DMS153 (cell line): ENCODE measurements around the gene NR2E1.

ENCODE experiments used
- DNase-seq: peaks from one replicate; lab custom pipeline; 2025; lab: John Stamatoyannopoulos, UW

Gene NR2E1

GRCh38 chr6:108171291-108171917 lies 5.6 kb downstream of the NR2E1 start:
- no peak for DNase-seq

- DNase-seq = no peak
Measured at GRCh38 chr6:108171918-108172516, 6.2 kb downstream of the NR2E1 start.

- DNase-seq = no peak
Measured at GRCh38 chr6:108174371-108175175, 8.8 kb downstream of the NR2E1 start.

- DNase-seq = no peak
Measured at GRCh38 chr6:108175176-108175591, 9.4 kb downstream of the NR2E1 start.

GRCh38 chr6:108175592-108176279 lies 9.9 kb downstream of the NR2E1 start:
- peak; percentile 6 for DNase-seq

GRCh38 chr6:108176281-108177089 lies 10.7 kb downstream of the NR2E1 start:
- DNase-seq = no peak

- DNase-seq = no peak
Measured at GRCh38 chr6:108179741-108180140, 13.9 kb downstream of the NR2E1 start.

GRCh38 chr6:108180266-108180665 lies 14.4 kb downstream of the NR2E1 start:
- DNase-seq = no peak

GRCh38 chr6:108180776-108181175 lies 15.0 kb downstream of the NR2E1 start:
- DNase-seq = no peak

- no peak for DNase-seq
Measured at GRCh38 chr6:108186226-108186625, 20.4 kb downstream of the NR2E1 start.

- no peak for DNase-seq
Measured at GRCh38 chr6:108187519-108187918, 21.7 kb downstream of the NR2E1 start.

GRCh38 chr6:108193131-108193530 lies 27.3 kb downstream of the NR2E1 start:
- DNase-seq = no peak

- DNase-seq = no peak
Measured at GRCh38 chr6:108193835-108194234, 28.0 kb downstream of the NR2E1 start.

GRCh38 chr6:108194503-108194902 lies 28.7 kb downstream of the NR2E1 start:
- DNase-seq = no peak

- DNase-seq = no peak
Measured at GRCh38 chr6:108195209-108195608, 29.4 kb downstream of the NR2E1 start.

- DNase-seq = no peak
Measured at GRCh38 chr6:108198761-108199498, 33.1 kb downstream of the NR2E1 start.

- DNase-seq = no peak
Measured at GRCh38 chr6:108200186-108200585, 34.4 kb downstream of the NR2E1 start.

- DNase-seq = no peak
Measured at GRCh38 chr6:108200631-108201030, 34.8 kb downstream of the NR2E1 start.

- no peak for DNase-seq
Measured at GRCh38 chr6:108203189-108204112, 37.6 kb downstream of the NR2E1 start.

GRCh38 chr6:108207013-108207412 lies 41.2 kb downstream of the NR2E1 start:
- DNase-seq = no peak
